A673 (cell line): ENCODE data around the gene SPAG8. TPM values are rescaled to one million over a fixed set of nuclear protein-coding genes. Genes with fewer than 3 reads are reported as not detected.

Experiments used
- BruUV-seq: library from RNA; stranded (reverse); fragments of 400-500 nt; replicated peaks from 2 replicates; lab custom pipeline; 2021; lab: Mats Ljungman, UMichigan
- CTCF ChIA-PET: fragments of 300-600 bp; sonication (Branson Sonifier 250); formaldehyde crosslinking; loops from one replicate; lab custom pipeline; 2022; ENCODE audit warnings: antibody characterized with exemption; lab: Charles Lee
- POLR2A ChIA-PET: fragments of 300-600 bp; sonication (Branson Sonifier 250); formaldehyde crosslinking; loops from one replicate; lab custom pipeline; 2022; ENCODE audit warnings: antibody characterized with exemption; ENCODE audit not compliant: low non-redundant PET; lab: Charles Lee
- DNase-seq: peaks from one replicate; pipeline ENCODE4 v3.0.0-alpha.2; 2015; ENCODE audit warnings: low spot score
- H3K27ac ChIP-seq: fragments of 200-600 bp; sonication (generic); 2 replicates; pipeline ENCODE4 v1.5.1; 2016; ENCODE audit warnings: mixed run types, low read depth, mild to moderate bottlenecking, mixed read lengths, antibody characterized with exemption, low read length; ENCODE audit not compliant: poor library complexity, severe bottlenecking
- H3K27me3 ChIP-seq: fragments of 200-600 bp; sonication (generic); replicated peaks from 2 replicates; pipeline ENCODE4 v1.6.1; 2017; ENCODE audit warnings: mixed run types, low read depth, mild to moderate bottlenecking, mixed read lengths, antibody characterized with exemption, low read length; ENCODE audit not compliant: insufficient read depth, poor library complexity
- H3K36me3 ChIP-seq: fragments of 200-600 bp; sonication (generic); 2 replicates; pipeline ENCODE4 v1.6.1; 2016; ENCODE audit warnings: mixed run types, mild to moderate bottlenecking, mixed read lengths, antibody characterized with exemption, low read length; ENCODE audit not compliant: insufficient read depth, poor library complexity, severe bottlenecking
- H3K4me1 ChIP-seq: fragments of 200-600 bp; sonication (generic); 2 replicates; pipeline ENCODE4 v1.6.1; 2017; ENCODE audit warnings: mixed run types, mild to moderate bottlenecking, mixed read lengths, antibody characterized with exemption, low read length; ENCODE audit not compliant: insufficient read depth, poor library complexity, severe bottlenecking
- H3K4me3 ChIP-seq: fragments of 200-600 bp; sonication (generic); 2 replicates; pipeline ENCODE4 v1.5.1; 2016; ENCODE audit warnings: low read depth, mixed run types, mild to moderate bottlenecking, mixed read lengths, low read length; ENCODE audit not compliant: poor library complexity, severe bottlenecking
- H3K9me3 ChIP-seq: fragments of 200-600 bp; sonication (generic); 2 replicates; pipeline ENCODE4 v1.6.1; 2016; ENCODE audit warnings: mixed run types, low read depth, mild to moderate bottlenecking, mixed read lengths, antibody characterized with exemption, low read length; ENCODE audit not compliant: poor library complexity, severe bottlenecking
- CTCF ChIP-seq: fragments of 300-800, 200-600 bp; sonication (generic); conservative IDR thresholded peaks from 2 replicates; pipeline ENCODE4 v1.5.1; 2017; ENCODE audit warnings: low read depth, mild to moderate bottlenecking, antibody characterized with exemption, low read length, moderate library complexity, mixed read lengths
- EZH2 ChIP-seq: fragments of 200-600 bp; sonication (generic); IDR thresholded peaks from 2 replicates; pipeline ENCODE4 v1.6.1; 2017; ENCODE audit warnings: borderline replicate concordance, low read depth, mild to moderate bottlenecking, mixed read lengths, antibody characterized with exemption, low read length; ENCODE audit not compliant: poor library complexity, severe bottlenecking
- intact Hi-C: fragments of 100-400 bp; cut with micrococcal nuclease; formaldehyde crosslinking; loops from one replicate; pipeline ENCODE4 v1.10.0; 2022; ENCODE audit not compliant: unreplicated experiment
- total RNA-seq: library from RNA; stranded (reverse); gene quantifications from 2 replicates; pipeline ENCODE4 v1.2.3, GENCODE V29; 2021

Gene SPAG8
- total RNA-seq, 1 experiment from 2014 or later: 1.4 TPM

- POLR2A ChIA-PET: no interaction called here
- BruUV-seq: no TSS peak
- TF ChIP-seq CTCF (no peak), EZH2 (no peak)
These were observed 44.1 kb upstream of the SPAG8 start for GRCh38 chr9:35856206-35856605.

GRCh38 chr9:35854091-35854762, 42.2 kb upstream of the SPAG8 start:
- no peaks in the 10 kb centered on the region for H3K36me3 ChIP-seq
- no peaks in the 10 kb centered on the region for H3K27me3 ChIP-seq
- no peaks in the 10 kb centered on the region for H3K9me3 ChIP-seq
- ChIA-PET POLR2A (no interaction called here), CTCF (no interaction called here)
- H3K4me3 ChIP-seq: no peak overlapping the region
- intact Hi-C loops: no loop called here
- no peaks in the 10 kb centered on the region for H3K4me1 ChIP-seq
- H3K27ac ChIP-seq: no peak overlapping the region
- TF ChIP-seq EZH2: no peak
- no peak for TF ChIP-seq CTCF
- DNase-seq: no peak
- BruUV-seq: no TSS peak

More at GRCh38 chr9:35856206-35856605, 44.1 kb upstream of the SPAG8 start:
- intact Hi-C loops: no loop called here
- H3K27ac ChIP-seq: no peak overlapping the region
- no peak for DNase-seq
- H3K4me1 ChIP-seq: no peaks in the 10 kb centered on the region
- H3K9me3 ChIP-seq: no peaks in the 10 kb centered on the region
- no peak overlapping the region for H3K4me3 ChIP-seq
- CTCF ChIA-PET: no interaction called here
- H3K36me3 ChIP-seq: no peaks in the 10 kb centered on the region
- no peaks in the 10 kb centered on the region for H3K27me3 ChIP-seq

GRCh38 chr9:35852876-35853865, 41.1 kb upstream of the SPAG8 start:
- TF ChIP-seq EZH2 (no peak), CTCF (no peak)
- no peaks in the 10 kb centered on the region for H3K9me3 ChIP-seq
- no TSS peak for BruUV-seq
- H3K4me1 ChIP-seq: no peaks in the 10 kb centered on the region
- H3K27ac ChIP-seq: no peak overlapping the region
- no peaks in the 10 kb centered on the region for H3K36me3 ChIP-seq
- POLR2A ChIA-PET: no interaction called here
- DNase-seq: no peak
- H3K27me3 ChIP-seq: no peaks in the 10 kb centered on the region
- intact Hi-C loops: no loop called here
- CTCF ChIA-PET: no interaction called here
- no peak overlapping the region for H3K4me3 ChIP-seq
